WERI-Rb-1 (cell line): ENCODE measurements around the gene SRD5A1.

Source experiments
- DNase-seq: peaks from one replicate; pipeline ENCODE4 v3.0.0-alpha.2; 2020
- H3K27ac ChIP-seq: fragments of 250-450 bp; sonication (Bioruptor Pico); 2 replicates; pipeline ENCODE4 v1.5.1; 2020; ENCODE audit warnings: mild to moderate bottlenecking, moderate library complexity
- H3K27me3 ChIP-seq: fragments of 250-450 bp; sonication (Bioruptor Pico); 2 replicates; pipeline ENCODE4 v1.5.1; 2021; ENCODE audit warnings: mild to moderate bottlenecking, low read depth, moderate library complexity; ENCODE audit not compliant: insufficient read depth, severe bottlenecking
- H3K36me3 ChIP-seq: fragments of 250-450 bp; sonication (Bioruptor Pico); 2 replicates; pipeline ENCODE4 v1.5.1; 2020; ENCODE audit warnings: mild to moderate bottlenecking, moderate library complexity
- H3K4me3 ChIP-seq: 2 replicates; pipeline ENCODE4 v1.5.1; 2011; ENCODE audit warnings: low read depth, mild to moderate bottlenecking, control low read depth, low read length
- H3K9me3 ChIP-seq: fragments of 250-450 bp; sonication (Bioruptor Pico); 2 replicates; pipeline ENCODE4 v1.5.1; 2021; ENCODE audit warnings: mild to moderate bottlenecking, moderate library complexity; ENCODE audit not compliant: severe bottlenecking
- CTCF ChIP-seq: IDR thresholded peaks from 2 replicates; pipeline ENCODE4 v1.5.1; 2011; ENCODE audit warnings: low read depth, mild to moderate bottlenecking, control low read depth, inconsistent platforms, low read length

Gene SRD5A1

GRCh38 chr5:6704361-6704851 is 71.2 kb downstream of the SRD5A1 start:
- TF ChIP-seq CTCF: no peak
- DNase-seq: no peak
- H3K27ac ChIP-seq: no peak overlapping the region
- no peaks in the 10 kb centered on the region for H3K36me3 ChIP-seq
- no peak overlapping the region for H3K4me3 ChIP-seq
- no peaks in the 10 kb centered on the region for H3K9me3 ChIP-seq
- H3K27me3 ChIP-seq: no peaks in the 10 kb centered on the region

- no peak for TF ChIP-seq CTCF
- Histone ChIP-seq H3K27me3 (no peaks in the 10 kb centered on the region), H3K4me3 (no peak overlapping the region), H3K36me3 (no peaks in the 10 kb centered on the region), H3K27ac (no peak overlapping the region), H3K9me3 (no peaks in the 10 kb centered on the region)
- no peak for DNase-seq
These were observed 71.8 kb downstream of the SRD5A1 start for GRCh38 chr5:6705088-6705487.

- Histone ChIP-seq H3K27ac (no peak overlapping the region), H3K36me3 (no peaks in the 10 kb centered on the region), H3K27me3 (no peaks in the 10 kb centered on the region), H3K4me3 (no peak overlapping the region), H3K9me3 (no peaks in the 10 kb centered on the region)
- no peak for TF ChIP-seq CTCF
- DNase-seq: no peak
These were observed 72.7 kb downstream of the SRD5A1 start for GRCh38 chr5:6705959-6706358.

GRCh38 chr5:6707852-6708251 is 74.6 kb downstream of the SRD5A1 start:
- TF ChIP-seq CTCF: no peak
- no peak overlapping the region for H3K4me3 ChIP-seq

DNA sequence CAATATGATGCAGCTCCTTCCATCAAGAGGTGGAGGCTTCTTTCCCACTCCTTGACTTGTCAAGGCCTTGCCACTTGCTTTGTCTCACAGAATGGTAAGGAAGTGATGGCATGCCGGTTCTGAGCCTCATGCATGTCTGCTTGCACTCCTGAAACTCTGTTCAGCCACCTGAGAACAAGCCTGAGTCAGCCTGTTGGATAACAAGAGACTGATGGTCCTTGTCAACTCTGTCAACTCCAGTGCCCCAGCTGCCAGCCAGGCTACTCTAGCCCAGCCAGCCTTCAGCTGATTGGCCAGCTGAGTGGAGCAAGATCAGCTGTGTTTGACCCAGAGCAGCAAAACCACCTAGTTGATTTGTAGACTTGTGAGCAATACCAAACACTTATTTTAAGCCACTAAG is 75.6 kb downstream of the SRD5A1 start:
- no peaks in the 10 kb centered on the region for H3K27me3 ChIP-seq
- no peak overlapping the region for H3K4me3 ChIP-seq
- H3K36me3 ChIP-seq: no peaks in the 10 kb centered on the region
- no peak overlapping the region for H3K27ac ChIP-seq
- H3K9me3 ChIP-seq: no peaks in the 10 kb centered on the region
- DNase-seq: no peak
- no peak for TF ChIP-seq CTCF

More at GRCh38 chr5:6707852-6708251, 74.6 kb downstream of the SRD5A1 start:
- H3K27ac ChIP-seq: no peak overlapping the region
- H3K36me3 ChIP-seq: no peaks in the 10 kb centered on the region
- DNase-seq: no peak
- no peaks in the 10 kb centered on the region for H3K9me3 ChIP-seq
- no peaks in the 10 kb centered on the region for H3K27me3 ChIP-seq

- Histone ChIP-seq H3K27ac (no peak overlapping the region), H3K4me3 (no peak overlapping the region), H3K27me3 (no peaks in the 10 kb centered on the region), H3K36me3 (peaks cover 3% of the 10 kb centered on the region; the same call in 1 of the 2 replicates), H3K9me3 (no peaks in the 10 kb centered on the region)
- no peak for TF ChIP-seq CTCF
- no peak for DNase-seq
These were observed 76.8 kb downstream of the SRD5A1 start for GRCh38 chr5:6710070-6710469.
